Eye (tissue), 1 donor: Measurements from ENCODE around the gene MRPL52.
"Not testable (repeated sequence)": the region's sequence is repeated elsewhere in the genome, so short reads cannot be mapped to it uniquely, and the experiment has no call there.

Source experiments
- DNase-seq: peaks from one replicate; pipeline ENCODE4 v3.0.0-alpha.2; 2015

The MRPL52 gene

DNA sequence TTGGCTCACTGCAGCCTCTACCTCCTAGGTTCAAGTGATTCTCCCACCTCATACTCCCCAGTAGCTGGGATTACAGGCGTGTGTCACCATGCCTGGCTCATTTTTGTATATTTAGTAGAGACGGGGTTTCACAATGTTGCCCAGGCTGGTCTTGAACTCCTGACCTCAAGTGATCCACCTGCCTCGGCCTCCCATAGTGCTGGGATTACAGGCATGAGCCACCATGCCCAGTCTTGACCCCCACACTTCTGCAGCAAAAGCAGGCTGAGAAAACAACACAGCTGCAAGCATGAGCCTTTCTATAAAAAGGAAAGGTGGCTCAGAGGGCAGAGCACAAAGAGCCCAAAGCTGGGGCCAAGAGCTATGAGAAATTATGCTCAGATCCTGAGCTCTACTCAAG, 30.7 kb downstream of the MRPL52 start:
- DNase-seq, result not testable (repeated sequence)

DNA sequence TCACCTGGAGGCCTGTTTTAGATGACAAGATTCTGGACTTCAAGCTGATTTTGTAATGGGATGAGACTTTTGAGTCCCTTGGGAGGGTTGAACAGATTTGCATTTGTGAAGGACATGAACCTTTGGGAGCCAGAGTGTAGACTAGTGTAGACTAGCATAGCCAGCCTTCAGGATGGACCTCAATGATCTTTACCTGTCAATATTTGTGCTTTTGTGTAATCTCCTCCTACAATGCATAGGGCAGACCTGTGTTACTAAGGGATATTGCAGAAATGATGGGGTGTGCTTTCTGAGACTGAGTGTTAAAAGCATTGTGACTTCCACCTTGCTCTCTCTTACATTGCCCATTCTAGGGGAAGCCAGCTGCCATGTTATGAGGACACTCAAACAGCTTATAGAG, 32.0 kb downstream of the MRPL52 start:
- no peak for DNase-seq

DNA sequence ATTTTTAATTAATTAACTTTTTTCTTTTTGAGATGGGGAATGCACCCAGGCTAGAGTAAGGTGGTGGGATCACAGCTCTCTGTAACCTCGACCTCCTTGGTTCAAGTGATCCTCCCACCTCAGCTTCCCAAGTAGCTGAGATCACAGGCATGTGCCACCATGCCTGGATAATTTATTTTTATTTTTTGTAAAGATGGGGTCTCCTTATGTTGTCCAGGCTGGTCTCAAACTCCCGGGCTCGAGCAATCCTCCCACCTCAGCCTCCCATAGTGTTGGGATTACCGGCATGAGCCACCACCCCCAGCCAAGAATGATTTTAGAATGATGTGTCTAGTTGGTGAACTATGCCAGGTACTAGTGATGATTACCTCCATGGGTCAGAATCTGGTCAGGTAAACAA, 35.3 kb downstream of the MRPL52 start:
- DNase-seq, result no peak

DNA sequence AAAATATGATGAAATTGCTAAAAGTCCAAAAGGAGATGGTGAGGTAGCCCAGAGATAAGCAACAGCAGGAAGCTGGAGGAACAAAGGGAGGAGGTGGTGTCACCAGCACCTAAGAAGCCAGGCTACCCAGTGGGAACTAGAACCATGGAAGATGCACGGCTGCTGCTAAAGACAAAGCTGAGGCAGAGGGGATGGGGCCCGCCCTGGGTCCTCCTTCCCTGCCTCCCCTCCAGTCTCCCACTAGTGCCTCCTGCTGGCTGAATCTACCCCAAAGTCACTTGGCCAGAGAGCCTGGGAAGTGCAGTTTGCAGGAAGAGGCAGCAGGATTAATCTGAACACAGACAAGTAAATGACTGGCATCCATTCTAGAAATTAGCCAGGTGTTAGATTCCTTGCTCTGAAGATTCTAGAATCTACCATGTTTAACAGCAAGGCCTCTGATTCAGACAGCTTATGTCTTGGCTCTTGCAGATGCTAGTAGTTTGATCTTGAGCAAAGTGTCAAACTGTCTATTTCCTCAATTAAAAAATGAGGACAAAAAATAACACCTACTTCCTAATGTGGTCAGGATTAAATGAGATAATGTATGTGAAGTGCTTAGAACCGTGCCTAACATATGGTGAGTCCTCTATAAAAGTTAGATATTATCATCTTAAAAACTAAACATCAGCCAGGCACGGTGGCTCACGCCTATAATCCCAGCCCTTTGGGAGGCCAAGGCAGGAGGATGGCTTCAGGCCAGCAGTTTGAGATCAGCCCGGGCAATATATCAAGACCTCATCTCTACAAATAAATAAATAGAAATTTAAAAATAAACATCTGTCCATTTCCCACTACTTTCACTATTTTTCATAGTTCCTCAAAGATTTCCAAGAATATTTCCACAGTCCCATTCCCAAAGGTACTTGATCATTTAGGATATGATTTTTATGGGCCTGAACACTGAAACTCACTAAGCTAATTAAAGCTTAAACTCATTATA, 36.0 kb downstream of the MRPL52 start:
- DNase-seq, result no peak

DNA sequence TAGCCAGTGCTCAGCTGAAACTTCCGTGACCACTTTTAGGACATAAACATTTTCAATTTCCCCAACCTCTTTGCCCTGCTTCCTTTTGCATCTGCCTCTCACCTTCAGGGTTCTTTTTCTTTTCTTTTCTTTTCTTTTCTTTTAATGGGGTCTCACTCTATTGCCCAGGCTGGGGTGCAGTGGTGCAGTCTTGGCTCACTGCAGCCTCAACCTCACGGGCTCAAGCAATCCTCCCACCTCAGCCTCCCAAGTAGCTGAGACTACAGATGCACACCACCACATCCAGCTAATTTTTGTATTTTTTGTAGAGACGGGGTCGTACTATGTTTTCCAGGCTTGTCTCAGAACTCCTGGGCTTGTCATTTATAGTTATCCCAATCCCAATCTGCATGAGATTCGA, 37.2 kb downstream of the MRPL52 start:
- no peak for DNase-seq

GRCh38 chr14:22870811-22871223, 41.1 kb downstream of the MRPL52 start:
- DNase-seq, result no peak

GRCh38 chr14:22871224-22872032, 41.7 kb downstream of the MRPL52 start, which contains the start of gene LRP10:
Gene LRP10 (plus strand): TSS chr14:22871740. CDS start chr14:22872304, 564 bp downstream.
- DNase-seq, result peak; percentile 94

- DNase-seq, result peak; percentile 97
These were observed 42.5 kb downstream of the MRPL52 start for GRCh38 chr14:22872033-22872832.

DNA sequence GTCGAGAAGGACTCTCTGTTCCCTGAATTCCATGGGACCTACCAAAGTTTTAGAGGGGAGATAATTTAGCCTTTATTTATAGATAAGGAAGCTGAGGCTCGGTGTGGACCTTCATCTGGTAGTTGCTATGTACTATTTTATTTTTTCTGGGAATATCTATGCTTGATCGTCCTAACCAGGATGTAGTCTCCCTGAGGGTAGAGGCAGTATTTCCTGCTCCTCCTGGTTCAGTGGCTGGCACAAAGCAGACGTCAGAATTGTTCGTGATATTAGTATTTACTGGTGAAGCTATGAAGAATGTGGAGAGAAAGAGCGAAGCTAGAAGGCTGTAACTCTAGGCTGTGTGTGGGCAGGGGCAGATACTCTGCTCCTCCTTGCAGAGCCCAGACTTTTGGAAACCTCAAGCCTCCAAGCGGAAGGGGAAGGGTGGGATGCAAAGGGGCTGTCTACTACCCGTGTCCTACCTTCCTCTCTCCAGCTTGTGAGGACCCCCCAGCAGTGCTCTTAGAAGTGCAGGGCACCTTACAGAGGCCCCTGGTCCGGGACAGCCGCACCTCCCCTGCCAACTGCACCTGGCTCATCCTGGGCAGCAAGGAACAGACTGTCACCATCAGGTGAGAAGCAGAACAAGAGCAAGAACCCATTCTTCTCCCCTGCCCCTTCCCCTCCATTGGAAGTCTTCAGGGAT, 43.3 kb downstream of the MRPL52 start:
- no peak for DNase-seq

DNA sequence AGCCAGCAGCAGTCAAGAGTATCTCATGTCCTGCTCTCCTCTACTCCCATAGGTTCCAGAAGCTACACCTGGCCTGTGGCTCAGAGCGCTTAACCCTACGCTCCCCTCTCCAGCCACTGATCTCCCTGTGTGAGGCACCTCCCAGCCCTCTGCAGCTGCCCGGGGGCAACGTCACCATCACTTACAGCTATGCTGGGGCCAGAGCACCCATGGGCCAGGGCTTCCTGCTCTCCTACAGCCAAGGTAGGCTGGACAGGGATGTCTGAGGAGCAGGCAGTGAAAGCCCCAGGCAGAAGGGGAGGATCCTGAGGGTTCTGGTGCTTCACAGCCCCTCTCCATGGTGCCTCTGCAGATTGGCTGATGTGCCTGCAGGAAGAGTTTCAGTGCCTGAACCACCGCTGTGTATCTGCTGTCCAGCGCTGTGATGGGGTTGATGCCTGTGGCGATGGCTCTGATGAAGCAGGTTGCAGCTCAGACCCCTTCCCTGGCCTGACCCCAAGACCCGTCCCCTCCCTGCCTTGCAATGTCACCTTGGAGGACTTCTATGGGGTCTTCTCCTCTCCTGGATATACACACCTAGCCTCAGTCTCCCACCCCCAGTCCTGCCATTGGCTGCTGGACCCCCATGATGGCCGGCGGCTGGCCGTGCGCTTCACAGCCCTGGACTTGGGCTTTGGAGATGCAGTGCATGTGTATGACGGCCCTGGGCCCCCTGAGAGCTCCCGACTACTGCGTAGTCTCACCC, 45.5 kb downstream of the MRPL52 start:
- DNase-seq, result no peak

- DNase-seq, result no peak
These were observed 46.1 kb downstream of the MRPL52 start for GRCh38 chr14:22875748-22876319.

- DNase-seq, result no peak
These were observed 47.4 kb downstream of the MRPL52 start for GRCh38 chr14:22877000-22877501.

- no peak for DNase-seq
These were observed 48.9 kb downstream of the MRPL52 start for GRCh38 chr14:22878271-22879246.

DNA sequence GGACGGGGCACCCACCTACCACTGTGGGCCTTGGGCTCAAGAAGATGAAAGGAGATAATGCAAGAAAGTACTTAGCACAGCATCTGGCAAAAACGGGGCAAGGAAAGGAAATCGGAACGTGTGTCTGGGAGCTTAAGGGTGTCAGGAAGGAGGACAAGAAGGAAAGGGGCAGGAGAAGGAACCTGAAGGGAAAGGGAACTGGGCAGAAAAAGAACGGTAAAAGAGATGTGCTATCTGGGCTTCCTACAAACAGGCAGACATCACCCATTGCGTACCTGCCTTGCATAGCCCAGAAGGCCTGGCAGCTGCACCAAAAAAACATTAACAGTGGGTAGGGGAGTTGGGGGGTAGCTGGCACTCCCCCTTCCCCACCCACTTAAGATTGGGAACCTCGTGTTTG, 52.4 kb downstream of the MRPL52 start:
- no peak for DNase-seq

GRCh38 chr14:22882529-22883172, 53.0 kb downstream of the MRPL52 start:
- DNase-seq, result peak; percentile 95

- peak; percentile 87 for DNase-seq
These were observed 53.7 kb downstream of the MRPL52 start, which contains the start of gene REM2 for GRCh38 chr14:22883173-22883976. Gene REM2 (plus strand): TSS chr14:22883222. CDS start chr14:22883288, 66 bp downstream.

DNA sequence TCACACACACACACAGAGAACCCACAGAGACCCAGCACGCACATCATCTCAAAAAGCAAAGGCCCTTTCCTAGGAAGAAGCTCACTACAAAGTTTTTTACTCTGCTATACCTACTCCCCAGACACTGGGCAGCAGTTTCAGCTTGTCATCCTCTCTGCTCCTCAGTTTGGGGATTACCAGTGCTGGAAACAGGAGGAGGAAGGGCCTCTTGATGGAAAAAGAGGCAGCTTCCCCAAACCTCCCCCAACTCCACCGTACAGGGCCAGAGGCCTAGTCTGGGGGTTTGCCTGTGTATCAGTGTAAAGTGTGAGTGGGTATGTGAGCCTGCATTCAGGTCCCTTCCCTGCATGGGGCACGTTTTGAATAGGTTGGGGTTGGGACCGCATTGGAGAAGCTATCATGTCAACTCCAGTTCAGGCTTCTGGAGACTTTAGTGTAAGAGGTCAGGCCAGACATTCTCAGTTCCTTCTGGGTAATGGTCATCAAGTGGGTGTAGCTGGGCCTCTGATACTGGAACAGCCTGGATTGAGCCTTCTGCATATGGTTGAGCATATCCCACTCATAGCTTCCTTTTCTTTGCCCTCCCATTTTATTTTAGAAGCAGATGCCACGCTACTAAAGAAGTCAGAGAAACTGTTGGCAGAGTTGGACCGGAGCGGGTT, 54.5 kb downstream of the MRPL52 start:
- no peak for DNase-seq
